ENCODE data around the gene DOK3. TPM values are rescaled to one million over a fixed set of nuclear protein-coding genes. Genes with fewer than 3 reads are reported as not detected.

The DOK3 gene
- total RNA-seq, 4 donors from 2014 or later = 0.60 to 17.2 (median 7.8) TPM

- TF ChIP-seq, protein P1, sequence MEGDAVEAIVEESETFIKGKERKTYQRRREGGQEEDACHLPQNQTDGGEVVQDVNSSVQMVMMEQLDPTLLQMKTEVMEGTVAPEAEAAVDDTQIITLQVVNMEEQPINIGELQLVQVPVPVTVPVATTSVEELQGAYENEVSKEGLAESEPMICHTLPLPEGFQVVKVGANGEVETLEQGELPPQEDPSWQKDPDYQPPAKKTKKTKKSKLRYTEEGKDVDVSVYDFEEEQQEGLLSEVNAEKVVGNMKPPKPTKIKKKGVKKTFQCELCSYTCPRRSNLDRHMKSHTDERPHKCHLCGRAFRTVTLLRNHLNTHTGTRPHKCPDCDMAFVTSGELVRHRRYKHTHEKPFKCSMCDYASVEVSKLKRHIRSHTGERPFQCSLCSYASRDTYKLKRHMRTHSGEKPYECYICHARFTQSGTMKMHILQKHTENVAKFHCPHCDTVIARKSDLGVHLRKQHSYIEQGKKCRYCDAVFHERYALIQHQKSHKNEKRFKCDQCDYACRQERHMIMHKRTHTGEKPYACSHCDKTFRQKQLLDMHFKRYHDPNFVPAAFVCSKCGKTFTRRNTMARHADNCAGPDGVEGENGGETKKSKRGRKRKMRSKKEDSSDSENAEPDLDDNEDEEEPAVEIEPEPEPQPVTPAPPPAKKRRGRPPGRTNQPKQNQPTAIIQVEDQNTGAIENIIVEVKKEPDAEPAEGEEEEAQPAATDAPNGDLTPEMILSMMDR (IDR thresholded peaks at IDR 0.05) = no peak
- TF ChIP-seq POLR2AphosphoS5 (IDR thresholded peaks at IDR 0.05) (no peak), POLR2A (IDR thresholded peaks at IDR 0.05) (no peak), EP300 (IDR thresholded peaks at IDR 0.05; ENCODE audit: low read depth) (no peak)
- H3K27ac ChIP-seq = no peak overlapping the region
- H3K27me3 ChIP-seq = no peaks in the 10 kb centered on the region
- DNase-seq = no peak
- intact Hi-C loops (cut with DNase I; ENCODE audit: low total_unique reads) (no loop called here), in situ Hi-C loops (cut with MboI; ENCODE audit: low pct_ligation_motif_present in 1 of 4, low pct_unique_long_range_greater_than_20kb in 1 of 4, low sequenced_read_pairs in 3 of 4) (loop anchor here in 2 of 4 donors (10.0 to 25.0 kb wide), 2 partner anchors 110 to 117 kb away; partner anchors contain the start of gene SLC34A1 (in 1 of the 2))
- WGBS, 2 donors (ENCODE audit: low coverage in 1 of 2) = 87% methylated on average over 34 of the region's 47 CpGs; no CpG with 5 or more reads in 1 of the 2 donors
- no peak overlapping the region for H3K4me3 ChIP-seq
- H3K4me1 ChIP-seq = peaks cover 0 to 8% (median 4%) of the 10 kb centered on the region in 4 donors
- no peaks in the 10 kb centered on the region for H3K9me3 ChIP-seq
- no peaks in the 10 kb centered on the region for H3K36me3 ChIP-seq
These were observed 5.3 kb downstream of the DOK3 start for GRCh38 chr5:177504086-177505056.

DNA sequence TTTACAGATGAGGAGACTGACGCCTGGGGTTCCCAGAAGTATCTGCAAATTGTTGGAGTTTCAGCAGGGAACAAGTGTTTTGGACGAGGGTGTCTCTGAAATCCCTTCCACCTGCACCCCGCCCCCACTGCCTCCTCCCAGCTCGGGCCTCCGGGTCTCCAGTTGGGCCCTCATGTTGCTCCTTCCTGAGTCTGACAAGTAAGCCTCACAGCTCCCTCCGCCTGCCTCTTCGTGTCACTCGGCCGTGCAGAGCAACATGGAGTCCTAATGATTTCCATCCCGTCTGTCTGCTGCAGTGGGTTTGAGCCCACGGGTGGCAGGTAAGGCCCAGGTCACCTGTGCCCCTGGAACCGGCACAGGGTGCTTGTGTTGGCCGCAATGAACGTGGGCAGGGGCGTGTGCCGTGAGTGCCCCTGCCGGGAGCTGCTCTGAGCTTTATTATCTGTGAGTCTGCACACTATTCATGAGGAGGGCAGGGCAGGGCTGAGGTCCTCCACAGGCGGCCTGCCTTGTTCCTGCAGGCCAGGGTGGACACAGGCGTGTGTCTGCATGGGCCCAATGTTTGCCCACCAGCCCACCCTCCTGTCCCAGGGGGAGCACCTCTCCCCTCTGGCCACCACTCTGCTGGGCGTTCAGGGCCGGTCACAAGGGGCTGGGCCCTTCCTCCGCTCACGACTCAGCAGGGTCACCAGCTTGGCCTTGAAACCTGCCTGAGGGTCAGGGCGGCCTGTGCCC is 6.1 kb downstream of the DOK3 start:
- H3K36me3 ChIP-seq = no peaks in the 10 kb centered on the region
- no peak overlapping the region for H3K4me3 ChIP-seq
- no peak for DNase-seq
- H3K4me1 ChIP-seq = peaks cover 0 to 10% (median 4%) of the 10 kb centered on the region in 4 donors
- peaks cover 4% of the 10 kb centered on the region for H3K27me3 ChIP-seq
- intact Hi-C loops (cut with DNase I; ENCODE audit: low total_unique reads) = no loop called here
- no peaks in the 10 kb centered on the region for H3K9me3 ChIP-seq
- in situ Hi-C loops (cut with MboI; ENCODE audit: low pct_ligation_motif_present in 1 of 4, low pct_unique_long_range_greater_than_20kb in 1 of 4, low sequenced_read_pairs in 3 of 4) = loop anchor here in 2 of 4 donors (10.0 to 25.0 kb wide), 2 partner anchors 109 to 116 kb away; partner anchors contain the start of gene SLC34A1 (in 1 of the 2)
- no peak for TF ChIP-seq EP300 (IDR thresholded peaks at IDR 0.05; ENCODE audit: low read depth)
- TF ChIP-seq POLR2A (IDR thresholded peaks at IDR 0.05) = no peak
- no peak for TF ChIP-seq POLR2AphosphoS5 (IDR thresholded peaks at IDR 0.05)
- TF ChIP-seq, protein P1 (IDR thresholded peaks at IDR 0.05) = no peak
- 86% methylated on average over 20 of the region's 24 CpGs; no CpG with 5 or more reads in 1 of the 2 donors for WGBS, 2 donors (ENCODE audit: low coverage in 1 of 2)
- H3K27ac ChIP-seq = no peak overlapping the region

- 79 to 85% methylated on average over 5 to 16 of the region's 16 CpGs for WGBS, 2 donors (ENCODE audit: low coverage in 1 of 2)
- Histone ChIP-seq H3K27ac (no peak overlapping the region), H3K27me3 (peaks cover 10% of the 10 kb centered on the region), H3K9me3 (no peaks in the 10 kb centered on the region), H3K36me3 (no peaks in the 10 kb centered on the region), H3K4me3 (no peak overlapping the region), H3K4me1 (peaks cover 4 to 16% (median 9%) of the 10 kb centered on the region in 4 donors)
- intact Hi-C loops (cut with DNase I; ENCODE audit: low total_unique reads) (no loop called here), in situ Hi-C loops (cut with MboI; ENCODE audit: low pct_ligation_motif_present in 1 of 4, low pct_unique_long_range_greater_than_20kb in 1 of 4, low sequenced_read_pairs in 3 of 4) (loop anchor here in 2 of 4 donors (10.0 to 25.0 kb wide), 2 partner anchors 108 to 116 kb away; partner anchors contain the start of gene SLC34A1 (in 1 of the 2))
- TF ChIP-seq, protein P1 (IDR thresholded peaks at IDR 0.05) = no peak
- TF ChIP-seq POLR2A (IDR thresholded peaks at IDR 0.05) (no peak), EP300 (IDR thresholded peaks at IDR 0.05; ENCODE audit: low read depth) (no peak), POLR2AphosphoS5 (IDR thresholded peaks at IDR 0.05) (no peak)
- DNase-seq = no peak
These were observed 6.7 kb downstream of the DOK3 start for GRCh38 chr5:177502886-177503285.

All from transverse colon (tissue), 4 donors.